HepG2 (cell line): ENCODE data around the gene ZFYVE26. TPM values are rescaled to one million over a fixed set of nuclear protein-coding genes. Genes with fewer than 3 reads are reported as not detected.

Experiments
- ADNP ChIP-seq: sonication (generic); formaldehyde crosslinking; IDR thresholded peaks from 2 replicates; pipeline ENCODE4 v1.4.0; 2020; ENCODE audit warnings: missing genetic modification reagents
- CBFB ChIP-seq: sonication (generic); formaldehyde crosslinking; IDR thresholded peaks from 2 replicates; pipeline ENCODE4 v1.4.0; 2020; ENCODE audit warnings: missing genetic modification reagents
- CBX2 ChIP-seq, 2 experiments: fragments of 200-600 bp in 1 of 2; sonication (generic); formaldehyde crosslinking in 1 of 2; IDR thresholded peaks; 2 replicates each; pipeline versions ENCODE4 v1.7.0 to v1.8.1; 2018 to 2022; ENCODE audit warnings: low read depth in 2 of 2, low read length in 1 of 2, mild to moderate bottlenecking in 1 of 2, missing genetic modification reagents in 1 of 2
- CHCHD3 ChIP-seq: sonication (generic); formaldehyde crosslinking; IDR thresholded peaks from 2 replicates; pipeline ENCODE4 v1.8.0; 2022; ENCODE audit warnings: mild to moderate bottlenecking, missing genetic modification reagents, moderate library complexity
- DZIP1 ChIP-seq: sonication (generic); formaldehyde crosslinking; IDR thresholded peaks from 2 replicates; pipeline ENCODE4 v1.5.0; 2020; ENCODE audit warnings: mild to moderate bottlenecking, missing genetic modification reagents
- GMEB1 ChIP-seq: sonication (generic); formaldehyde crosslinking; IDR thresholded peaks from 2 replicates; pipeline ENCODE4 v1.5.1; 2020; ENCODE audit warnings: missing genetic modification reagents, mild to moderate bottlenecking, borderline replicate concordance
- HBP1 ChIP-seq: IDR thresholded peaks from 2 replicates; pipeline ENCODE4 v1.6.1; 2016; ENCODE audit warnings: low read depth, control low read depth
- HIVEP1 ChIP-seq: sonication (generic); formaldehyde crosslinking; IDR thresholded peaks from 2 replicates; pipeline ENCODE4 v1.4.0; 2020; ENCODE audit warnings: mild to moderate bottlenecking, missing genetic modification reagents
- NPAS2 ChIP-seq: sonication (generic); formaldehyde crosslinking; IDR thresholded peaks from 2 replicates; pipeline ENCODE4 v1.8.0; 2022; ENCODE audit warnings: mild to moderate bottlenecking, missing genetic modification reagents, borderline replicate concordance
- NR2F2 ChIP-seq: IDR thresholded peaks from 2 replicates; pipeline ENCODE4 v1.6.1; 2012; ENCODE audit warnings: low read depth, inconsistent platforms, borderline replicate concordance
- POLR2G ChIP-seq: fragments of 200-400 bp; formaldehyde crosslinking; IDR thresholded peaks from 2 replicates; pipeline ENCODE4 v1.6.1; 2018; ENCODE audit warnings: mild to moderate bottlenecking, low read depth, low read length, moderate library complexity
- PRDM4 ChIP-seq: sonication (generic); formaldehyde crosslinking; IDR thresholded peaks from 2 replicates; pipeline ENCODE4 v1.9.0; 2021; ENCODE audit warnings: missing genetic modification reagents, borderline replicate concordance
- RELA ChIP-seq: sonication (generic); formaldehyde crosslinking; IDR thresholded peaks from 2 replicates; pipeline ENCODE4 v1.4.0; 2020; ENCODE audit warnings: missing genetic modification reagents
- SAP130 ChIP-seq: IDR thresholded peaks from 2 replicates; pipeline ENCODE4 v1.6.1; 2016; ENCODE audit warnings: low read depth
- SRSF1 ChIP-seq: fragments of 200-400 bp; formaldehyde crosslinking; optimal IDR thresholded peaks from 2 replicates; pipeline ENCODE3; 2017; ENCODE audit warnings: mild to moderate bottlenecking, low read depth, low read length, moderate library complexity
- THYN1 ChIP-seq: sonication (generic); formaldehyde crosslinking; IDR thresholded peaks from 2 replicates; pipeline ENCODE4 v1.8.1; 2023; ENCODE audit warnings: low read depth, mild to moderate bottlenecking, moderate library complexity, missing genetic modification reagents, borderline replicate concordance
- ZFP36 ChIP-seq: fragments of 150-350 bp; IDR thresholded peaks from 2 replicates; pipeline ENCODE4 v1.6.1; 2018; ENCODE audit warnings: borderline replicate concordance, low read length, low read depth; ENCODE audit not compliant: partially characterized antibody
- ZNF552 ChIP-seq: sonication (generic); formaldehyde crosslinking; IDR thresholded peaks from 2 replicates; pipeline ENCODE4 v1.9.0; 2022; ENCODE audit warnings: missing genetic modification reagents, mild to moderate bottlenecking, borderline replicate concordance
- ZNF570 ChIP-seq: sonication (generic); formaldehyde crosslinking; IDR thresholded peaks from 2 replicates; pipeline ENCODE4 v1.4.0; 2020; ENCODE audit warnings: mild to moderate bottlenecking, missing genetic modification reagents, borderline replicate concordance
- ZNF629 ChIP-seq: sonication (generic); formaldehyde crosslinking; conservative IDR thresholded peaks from 2 replicates; pipeline ENCODE4 v1.5.0; 2020; ENCODE audit warnings: missing genetic modification reagents
- ZNF678 ChIP-seq: sonication (generic); formaldehyde crosslinking; IDR thresholded peaks from 2 replicates; pipeline ENCODE4 v1.4.0; 2020; ENCODE audit warnings: mild to moderate bottlenecking, missing genetic modification reagents
- polyA plus RNA-seq, 8 experiments: library from polyadenylated mRNA; depleted of rRNA in 3 of 8; stranded (reverse) in 7 of 8; unstranded in 1 of 8; fragments of >200 nt; fragmentation: Illumina TruSeq in 4 of 8; extraction: Trizol in 4 of 8; gene quantifications; 2 replicates each; pipeline versions ENCODE4 v1.2.1 to v1.2.3, GENCODE V29; 2011 to 2016; ENCODE audit warnings: low read depth in 4 of 8, missing spikeins in 1 of 8, mixed read lengths in 1 of 8; ENCODE audit not compliant: insufficient read depth in 1 of 8
- total RNA-seq, 5 experiments: library from RNA; depleted of rRNA; stranded (reverse); fragments of >200 nt; fragmentation: Illumina TruSeq; extraction: Trizol; gene quantifications; 2 replicates each; pipeline ENCODE4 v1.2.3, GENCODE V29; 2016; ENCODE audit warnings: low read depth in 1 of 5

ZFYVE26 gene
- total and polyA plus RNA-seq, 2 of the 13 experiments (the other 11 are each of a cell fraction or from before 2014, with no cell fraction given), result 13.6 to 16.4 TPM

GRCh38 chr14:67729072-67729885 is 87.1 kb downstream of the ZFYVE26 start (continued):
- no peak for TF ChIP-seq CBFB (CRISPR knock-in tag)
- TF ChIP-seq GMEB1 (CRISPR knock-in tag), result peak; percentile 29; the same call in 1 of the 2 replicates
- TF ChIP-seq SRSF1, result peak; percentile 49
- no peak for TF ChIP-seq PRDM4
- TF ChIP-seq DZIP1 (CRISPR knock-in tag), result no peak
- TF ChIP-seq ZNF570 (CRISPR knock-in tag), result no peak
- TF ChIP-seq HBP1, result no peak
- no peak for TF ChIP-seq CHCHD3 (CRISPR knock-in tag)
- 0 out of 2 replicates have a peak, but pooled peaks have one; percentile 21 for TF ChIP-seq NR2F2
- TF ChIP-seq RELA, result no peak
- peak; percentile 77 for TF ChIP-seq SAP130
- no peak for TF ChIP-seq ZNF678 (CRISPR knock-in tag)
- TF ChIP-seq ZNF552, result peak; percentile 70; the same call in 1 of the 2 replicates
- TF ChIP-seq ZFP36, result no peak
- TF ChIP-seq ADNP, result no peak
- 0 out of 2 replicates have a peak, but pooled peaks have one; percentile 17 for TF ChIP-seq ZNF629 (CRISPR knock-in tag)
- peak; percentile 50; the same call in 1 of the 2 replicates for TF ChIP-seq HIVEP1 (CRISPR knock-in tag)
- no peak for TF ChIP-seq NPAS2 (CRISPR knock-in tag)
- no peak for TF ChIP-seq THYN1 (CRISPR knock-in tag)
- TF ChIP-seq POLR2G, result peak; percentile 64
- TF ChIP-seq CBX2 (IDR thresholded peaks at IDR 0.05; ENCODE audit: low read depth, low read length), result no peak
- no peak for TF ChIP-seq CBX2 (CRISPR knock-in tag; IDR thresholded peaks at IDR 0.05; ENCODE audit: low read depth)
